Measurements from ENCODE around the gene ZNRF2. TPM values are rescaled to one million over a fixed set of nuclear protein-coding genes. Genes with fewer than 3 reads are reported as not detected.

ZNRF2 gene
- total RNA-seq, 1 donor from 2014 or later: 11.2 TPM

- Mint-ChIP-seq H3K36me3 (no peaks in the 10 kb centered on the region), H3K4me1 (ENCODE audit: unreplicated experiment) (no peaks in the 10 kb centered on the region), H3K9me3 (no peaks in the 10 kb centered on the region), H3K4me3 (no peak overlapping the region), H3K27me3 (no peaks in the 10 kb centered on the region), H3K27ac (peak overlapping the region; percentile 66)
- TF ChIP-seq CTCF (conservative IDR thresholded peaks at IDR 0.05): no peak
- DNase-seq (ENCODE audit: extremely low spot score, unreplicated experiment): no peak
Observed at GRCh38 chr7:30278849-30279652, 5.3 kb upstream of the ZNRF2 start.

- Mint-ChIP-seq H3K4me3 (no peak overlapping the region), H3K27me3 (no peaks in the 10 kb centered on the region), H3K27ac (peak overlapping the region; percentile 66), H3K9me3 (no peaks in the 10 kb centered on the region), H3K36me3 (no peaks in the 10 kb centered on the region), H3K4me1 (ENCODE audit: unreplicated experiment) (no peaks in the 10 kb centered on the region)
- DNase-seq (ENCODE audit: extremely low spot score, unreplicated experiment): no peak
- no peak for TF ChIP-seq CTCF (conservative IDR thresholded peaks at IDR 0.05)
Observed at GRCh38 chr7:30279653-30279904, 4.8 kb upstream of the ZNRF2 start.

GRCh38 chr7:30280631-30281030, 3.8 kb upstream of the ZNRF2 start:
- no peaks in the 10 kb centered on the region for H3K4me1 Mint-ChIP-seq (ENCODE audit: unreplicated experiment)
- H3K4me3 Mint-ChIP-seq: no peak overlapping the region
- DNase-seq (ENCODE audit: extremely low spot score, unreplicated experiment): no peak
- H3K36me3 Mint-ChIP-seq: no peaks in the 10 kb centered on the region
- H3K27me3 Mint-ChIP-seq: no peaks in the 10 kb centered on the region
- no peaks in the 10 kb centered on the region for H3K9me3 Mint-ChIP-seq
- TF ChIP-seq CTCF (conservative IDR thresholded peaks at IDR 0.05): no peak
- peak overlapping the region; percentile 57 for H3K27ac Mint-ChIP-seq

GRCh38 chr7:30281263-30281662, 3.1 kb upstream of the ZNRF2 start:
- H3K27me3 Mint-ChIP-seq: no peaks in the 10 kb centered on the region
- H3K9me3 Mint-ChIP-seq: no peaks in the 10 kb centered on the region
- TF ChIP-seq CTCF (conservative IDR thresholded peaks at IDR 0.05): no peak
- no peak for DNase-seq (ENCODE audit: extremely low spot score, unreplicated experiment)
- H3K4me1 Mint-ChIP-seq (ENCODE audit: unreplicated experiment): peaks cover under 1% of the 10 kb centered on the region
- peak overlapping the region; percentile 83 for H3K27ac Mint-ChIP-seq
- peak overlapping the region; percentile 37 for H3K4me3 Mint-ChIP-seq
- no peaks in the 10 kb centered on the region for H3K36me3 Mint-ChIP-seq

GRCh38 chr7:30281791-30282190, 2.6 kb upstream of the ZNRF2 start:
- Mint-ChIP-seq H3K36me3 (no peaks in the 10 kb centered on the region), H3K27me3 (no peaks in the 10 kb centered on the region), H3K4me1 (ENCODE audit: unreplicated experiment) (peaks cover 6% of the 10 kb centered on the region), H3K4me3 (no peak overlapping the region), H3K27ac (peak overlapping the region; percentile 83), H3K9me3 (no peaks in the 10 kb centered on the region)
- no peak for TF ChIP-seq CTCF (conservative IDR thresholded peaks at IDR 0.05)
- no peak for DNase-seq (ENCODE audit: extremely low spot score, unreplicated experiment)
